ENCODE results near the gene LDLRAD3. TPM values are rescaled to one million over a fixed set of nuclear protein-coding genes. Genes with fewer than 3 reads are reported as not detected.

LDLRAD3 gene
- total and polyA plus RNA-seq, 7 donors: 5.9 to 20.7 (median 12.1) TPM

DNA sequence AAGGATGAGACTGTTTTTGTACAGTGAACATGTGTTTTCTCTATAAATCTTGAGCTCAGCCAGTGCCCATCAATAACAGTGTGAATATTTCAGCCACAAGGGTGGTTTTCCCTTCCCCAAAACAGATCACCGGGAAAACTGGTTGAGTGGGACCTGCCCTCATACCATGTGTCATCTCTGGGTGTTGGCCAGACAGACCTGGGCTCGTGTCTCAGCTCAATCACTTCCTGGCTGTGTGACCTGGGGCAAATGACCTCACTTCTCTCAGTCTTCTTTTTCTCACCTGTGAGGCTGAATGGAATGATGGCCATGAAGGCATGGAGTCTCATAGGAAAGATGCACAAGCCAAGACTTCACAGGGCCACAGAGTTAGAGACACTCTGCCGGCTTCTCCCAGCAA is 270.6 kb downstream of the LDLRAD3 start:
- no peak for ATAC-seq
- no peak for DNase-seq
- TF ChIP-seq, protein P1, sequence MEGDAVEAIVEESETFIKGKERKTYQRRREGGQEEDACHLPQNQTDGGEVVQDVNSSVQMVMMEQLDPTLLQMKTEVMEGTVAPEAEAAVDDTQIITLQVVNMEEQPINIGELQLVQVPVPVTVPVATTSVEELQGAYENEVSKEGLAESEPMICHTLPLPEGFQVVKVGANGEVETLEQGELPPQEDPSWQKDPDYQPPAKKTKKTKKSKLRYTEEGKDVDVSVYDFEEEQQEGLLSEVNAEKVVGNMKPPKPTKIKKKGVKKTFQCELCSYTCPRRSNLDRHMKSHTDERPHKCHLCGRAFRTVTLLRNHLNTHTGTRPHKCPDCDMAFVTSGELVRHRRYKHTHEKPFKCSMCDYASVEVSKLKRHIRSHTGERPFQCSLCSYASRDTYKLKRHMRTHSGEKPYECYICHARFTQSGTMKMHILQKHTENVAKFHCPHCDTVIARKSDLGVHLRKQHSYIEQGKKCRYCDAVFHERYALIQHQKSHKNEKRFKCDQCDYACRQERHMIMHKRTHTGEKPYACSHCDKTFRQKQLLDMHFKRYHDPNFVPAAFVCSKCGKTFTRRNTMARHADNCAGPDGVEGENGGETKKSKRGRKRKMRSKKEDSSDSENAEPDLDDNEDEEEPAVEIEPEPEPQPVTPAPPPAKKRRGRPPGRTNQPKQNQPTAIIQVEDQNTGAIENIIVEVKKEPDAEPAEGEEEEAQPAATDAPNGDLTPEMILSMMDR (IDR thresholded peaks at IDR 0.05): no peak
- Histone ChIP-seq H3K36me3 (ENCODE audit: insufficient read depth in 1 of 2, low read depth in 1 of 2) (no peaks in the 10 kb centered on the region), H3K9me3 (peaks cover 4% of the 10 kb centered on the region), H3K4me1 (no peaks in the 10 kb centered on the region), H3K4me3 (no peak overlapping the region), H3K27me3 (ENCODE audit: insufficient read depth in 3 of 3, low read length in 2 of 3) (no peaks in the 10 kb centered on the region), H3K27ac (no peak overlapping the region)
- intact Hi-C loops (cut with DNase I): no loop called here
- 72 to 78% (median 75%) methylated on average over 3 of the region's 3 CpGs for WGBS, 3 donors

DNA sequence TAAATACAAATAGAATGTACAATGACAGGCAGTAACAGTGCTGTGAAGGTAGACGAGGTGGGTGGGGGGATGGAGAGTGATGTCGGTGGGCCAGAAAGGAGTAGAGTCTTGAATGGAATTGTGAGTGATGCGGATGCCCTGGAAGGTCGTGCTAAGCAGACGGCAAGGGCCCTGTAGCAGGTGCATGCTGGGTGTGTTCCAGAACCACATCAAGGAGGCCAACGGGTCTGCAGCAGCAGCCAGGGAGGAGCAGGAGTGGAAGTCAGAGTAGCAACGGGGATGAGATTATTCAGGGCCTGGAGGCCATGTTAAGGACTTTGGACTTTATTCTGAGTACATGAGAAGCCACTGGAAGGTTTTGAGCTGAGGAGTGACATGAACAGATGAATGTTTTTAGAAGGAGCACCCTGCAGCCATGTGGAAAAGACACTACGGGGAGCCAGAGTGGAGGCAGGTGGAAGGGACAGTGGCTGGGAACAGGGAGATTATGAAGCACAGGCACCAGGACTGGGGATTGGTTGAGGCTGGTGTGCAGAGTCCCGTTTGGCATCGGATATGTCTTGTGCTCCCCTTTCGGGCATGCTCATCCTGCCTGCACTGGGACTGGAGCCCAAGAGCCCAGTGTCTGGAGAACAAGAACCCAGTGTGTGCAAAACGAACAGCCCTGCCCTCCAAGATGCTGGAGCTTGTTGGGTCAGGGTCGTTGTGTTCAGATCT is 271.3 kb downstream of the LDLRAD3 start:
- WGBS, 3 donors: 54 to 65% (median 55%) methylated on average over 13 of the region's 13 CpGs
- no peak overlapping the region for H3K4me3 ChIP-seq
- no peak overlapping the region for H3K27ac ChIP-seq
- H3K27me3 ChIP-seq (ENCODE audit: insufficient read depth in 3 of 3, low read length in 2 of 3): no peaks in the 10 kb centered on the region
- intact Hi-C loops (cut with DNase I): no loop called here
- DNase-seq (no peak), ATAC-seq (no peak)
- TF ChIP-seq, protein P1 (IDR thresholded peaks at IDR 0.05): no peak
- no peaks in the 10 kb centered on the region for H3K4me1 ChIP-seq
- H3K9me3 ChIP-seq: peaks cover 11% of the 10 kb centered on the region
- H3K36me3 ChIP-seq (ENCODE audit: insufficient read depth in 1 of 2, low read depth in 1 of 2): no peaks in the 10 kb centered on the region

DNA sequence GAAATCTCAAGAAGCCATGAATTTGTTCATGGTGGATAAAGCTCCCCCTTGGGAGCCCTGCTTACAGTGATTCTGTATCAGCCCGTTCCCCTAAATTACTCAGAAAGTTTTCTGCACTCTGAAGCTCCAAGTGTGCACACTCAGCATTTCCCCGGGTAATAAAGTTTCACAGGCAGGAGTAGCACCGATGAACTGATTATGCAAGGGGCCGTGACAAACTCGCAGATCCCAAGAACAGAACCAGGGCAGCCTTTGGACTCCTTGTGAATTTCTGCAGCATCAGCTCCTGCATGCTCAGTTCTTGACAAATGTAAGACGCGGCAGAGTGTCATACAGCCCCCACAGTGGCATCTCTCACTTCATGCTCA is 271.8 kb downstream of the LDLRAD3 start:
- no peak for ATAC-seq
- H3K36me3 ChIP-seq (ENCODE audit: insufficient read depth in 1 of 2, low read depth in 1 of 2): no peaks in the 10 kb centered on the region

DNA sequence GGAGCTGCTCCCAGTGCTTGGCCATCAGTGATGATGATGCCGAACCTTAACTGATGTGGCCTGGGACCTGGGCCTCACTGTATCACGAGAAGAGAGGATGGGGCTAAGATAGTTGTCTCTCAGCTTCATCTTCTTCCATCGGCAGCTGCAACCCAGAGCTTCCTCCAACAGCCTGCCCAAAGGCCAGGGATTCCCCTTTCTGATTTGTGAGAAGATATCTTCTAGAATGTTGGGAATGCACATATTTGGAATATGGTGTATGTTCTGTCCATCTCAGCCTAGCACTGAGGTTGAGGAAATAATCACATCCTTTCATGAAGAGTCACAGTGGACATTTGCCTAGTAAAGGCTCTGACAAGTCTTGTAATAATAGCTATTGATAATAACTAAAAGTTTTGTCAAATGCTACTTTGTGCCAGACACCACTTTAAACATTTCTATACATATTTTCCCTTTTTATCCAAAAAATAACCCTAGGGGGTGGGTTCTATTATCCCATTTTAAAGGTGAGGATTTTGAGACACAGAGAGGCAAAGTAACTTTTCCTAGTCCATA is 272.3 kb downstream of the LDLRAD3 start:
- no peaks in the 10 kb centered on the region for H3K27me3 ChIP-seq (ENCODE audit: insufficient read depth in 3 of 3, low read length in 2 of 3)
- TF ChIP-seq, protein P1 (IDR thresholded peaks at IDR 0.05): no peak
- H3K4me1 ChIP-seq: no peaks in the 10 kb centered on the region
- no peak overlapping the region for H3K27ac ChIP-seq
- peaks cover 16% of the 10 kb centered on the region for H3K9me3 ChIP-seq
- H3K36me3 ChIP-seq (ENCODE audit: insufficient read depth in 1 of 2, low read depth in 1 of 2): no peaks in the 10 kb centered on the region
- H3K4me3 ChIP-seq: no peak overlapping the region
- intact Hi-C loops (cut with DNase I): no loop called here
- ATAC-seq (no peak), DNase-seq (no peak)
- 80 to 90% (median 82%) methylated on average over 3 of the region's 3 CpGs for WGBS, 3 donors

More for the DNA sequence above, 271.8 kb downstream of the LDLRAD3 start:
- DNase-seq: no peak
- Histone ChIP-seq H3K27me3 (ENCODE audit: insufficient read depth in 3 of 3, low read length in 2 of 3) (no peaks in the 10 kb centered on the region), H3K27ac (no peak overlapping the region), H3K4me3 (no peak overlapping the region), H3K4me1 (no peaks in the 10 kb centered on the region), H3K9me3 (peaks cover 16% of the 10 kb centered on the region)
- WGBS, 3 donors: 64 to 82% (median 69%) methylated on average over 7 of the region's 7 CpGs
- intact Hi-C loops (cut with DNase I): no loop called here
- TF ChIP-seq, protein P1 (IDR thresholded peaks at IDR 0.05): no peak

Data from psoas muscle (tissue), 8 donors.